Measurements from ENCODE around the gene CDC123. TPM values are rescaled to one million over a fixed set of nuclear protein-coding genes. Genes with fewer than 3 reads are reported as not detected.

Gene CDC123
- total and polyA plus RNA-seq, 9 donors = 22.1 to 59.1 (median 35.8) TPM

DNA sequence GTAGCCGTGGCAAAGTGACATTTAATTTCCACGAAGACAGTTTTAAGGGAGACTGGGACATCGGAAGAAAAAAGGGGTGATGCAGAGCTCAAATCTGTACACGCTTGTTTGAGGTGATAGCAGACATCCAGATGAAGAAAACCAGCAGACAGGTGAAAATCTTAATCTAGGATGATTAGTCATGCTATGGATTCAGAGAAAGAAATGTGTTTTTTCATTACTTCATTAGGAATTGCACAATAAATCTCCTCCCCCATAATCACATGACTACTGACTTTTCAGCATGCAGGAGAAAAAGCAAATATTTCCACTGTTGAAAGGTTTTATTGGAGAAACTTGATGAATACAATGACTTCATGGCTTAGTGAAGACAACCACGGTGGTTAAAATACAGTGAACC is 2.8 kb upstream of the CDC123 start:
- H3K27ac ChIP-seq = no peak overlapping the region
- TF ChIP-seq POLR2A (IDR thresholded peaks at IDR 0.05) = no peak
- TF ChIP-seq EP300 (IDR thresholded peaks at IDR 0.05) = no peak
- TF ChIP-seq, protein P1, sequence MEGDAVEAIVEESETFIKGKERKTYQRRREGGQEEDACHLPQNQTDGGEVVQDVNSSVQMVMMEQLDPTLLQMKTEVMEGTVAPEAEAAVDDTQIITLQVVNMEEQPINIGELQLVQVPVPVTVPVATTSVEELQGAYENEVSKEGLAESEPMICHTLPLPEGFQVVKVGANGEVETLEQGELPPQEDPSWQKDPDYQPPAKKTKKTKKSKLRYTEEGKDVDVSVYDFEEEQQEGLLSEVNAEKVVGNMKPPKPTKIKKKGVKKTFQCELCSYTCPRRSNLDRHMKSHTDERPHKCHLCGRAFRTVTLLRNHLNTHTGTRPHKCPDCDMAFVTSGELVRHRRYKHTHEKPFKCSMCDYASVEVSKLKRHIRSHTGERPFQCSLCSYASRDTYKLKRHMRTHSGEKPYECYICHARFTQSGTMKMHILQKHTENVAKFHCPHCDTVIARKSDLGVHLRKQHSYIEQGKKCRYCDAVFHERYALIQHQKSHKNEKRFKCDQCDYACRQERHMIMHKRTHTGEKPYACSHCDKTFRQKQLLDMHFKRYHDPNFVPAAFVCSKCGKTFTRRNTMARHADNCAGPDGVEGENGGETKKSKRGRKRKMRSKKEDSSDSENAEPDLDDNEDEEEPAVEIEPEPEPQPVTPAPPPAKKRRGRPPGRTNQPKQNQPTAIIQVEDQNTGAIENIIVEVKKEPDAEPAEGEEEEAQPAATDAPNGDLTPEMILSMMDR (IDR thresholded peaks at IDR 0.05) = no peak
- no peaks in the 10 kb centered on the region for H3K36me3 ChIP-seq
- H3K4me1 ChIP-seq (ENCODE audit: insufficient read depth) = peaks cover 4% of the 10 kb centered on the region
- H3K4me3 ChIP-seq = no peak overlapping the region
- no peaks in the 10 kb centered on the region for H3K27me3 ChIP-seq
- WGBS, 3 donors = 83 to 90% (median 87%) methylated on average over 5 of the region's 5 CpGs
- DNase-seq = no peak
- intact Hi-C loops (cut with DNase I) = no loop called here
- H3K9me3 ChIP-seq = no peaks in the 10 kb centered on the region

DNA sequence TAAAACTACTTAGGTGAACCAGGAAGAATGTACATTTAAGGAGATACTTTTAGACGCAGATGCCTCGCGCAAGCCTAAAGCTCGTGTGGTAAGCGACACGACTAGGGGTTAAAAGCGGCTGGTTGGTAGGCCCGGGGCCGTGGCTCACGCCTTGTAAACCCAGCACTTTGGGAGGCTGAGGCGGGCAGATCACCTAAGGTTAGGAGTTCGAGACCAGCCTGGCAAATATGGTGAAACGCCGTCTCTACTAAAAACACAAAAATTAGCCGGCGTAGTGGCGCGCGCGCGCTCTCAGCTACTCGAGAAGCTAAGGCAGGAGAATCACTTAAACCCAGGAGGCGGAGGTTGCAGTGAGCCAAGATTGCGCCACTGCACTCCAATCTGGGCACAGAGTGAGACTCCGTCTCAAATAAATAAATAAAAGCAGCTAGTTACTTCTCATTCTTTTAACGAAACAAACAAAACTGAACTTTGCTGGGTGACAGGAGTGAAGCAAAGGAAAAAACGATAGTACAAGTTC is 1.2 kb upstream of the CDC123 start:
- H3K27ac ChIP-seq = no peak overlapping the region
- H3K4me3 ChIP-seq = peak overlapping the region; percentile 56
- peaks cover 4% of the 10 kb centered on the region for H3K4me1 ChIP-seq (ENCODE audit: insufficient read depth)
- DNase-seq = peak in 4 of 5 donors; percentile 19 to 56 (median 40)
- WGBS, 3 donors = 1 to 4% (median 2%) methylated on average over 27 of the region's 27 CpGs
- intact Hi-C loops (cut with DNase I) = no loop called here
- no peaks in the 10 kb centered on the region for H3K36me3 ChIP-seq
- H3K27me3 ChIP-seq = no peaks in the 10 kb centered on the region
- TF ChIP-seq POLR2A (IDR thresholded peaks at IDR 0.05) (no peak), EP300 (IDR thresholded peaks at IDR 0.05) (no peak)
- TF ChIP-seq, protein P1 (IDR thresholded peaks at IDR 0.05) = no peak
- H3K9me3 ChIP-seq = no peaks in the 10 kb centered on the region

DNA sequence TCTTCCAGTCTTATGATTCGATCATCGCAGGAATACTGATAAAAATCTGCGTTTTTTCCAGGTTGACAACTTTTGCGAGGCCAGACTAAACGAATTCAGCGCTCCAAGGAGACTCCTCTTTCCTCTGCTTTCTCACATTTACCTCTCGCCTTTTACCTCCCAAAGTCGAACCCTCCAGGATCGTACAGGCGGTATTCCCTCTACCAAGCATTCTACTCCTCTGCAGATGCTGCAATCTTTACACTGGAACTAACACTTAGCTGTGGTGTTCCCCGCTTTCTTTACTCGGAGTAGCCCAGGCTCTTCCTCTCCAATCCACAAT is 746 bp upstream of the CDC123 start:
- no peaks in the 10 kb centered on the region for H3K9me3 ChIP-seq
- no peak for TF ChIP-seq EP300 (IDR thresholded peaks at IDR 0.05)
- TF ChIP-seq, protein P1 (IDR thresholded peaks at IDR 0.05) = no peak
- TF ChIP-seq POLR2A (IDR thresholded peaks at IDR 0.05) = no peak
- intact Hi-C loops (cut with DNase I) = no loop called here
- WGBS, 3 donors = 0 to 1% (median 0%) methylated on average over 12 of the region's 12 CpGs
- peak overlapping the region; percentile 56 for H3K4me3 ChIP-seq
- H3K4me1 ChIP-seq (ENCODE audit: insufficient read depth) = peaks cover 4% of the 10 kb centered on the region
- no peak for DNase-seq
- no peaks in the 10 kb centered on the region for H3K27me3 ChIP-seq
- peak overlapping the region in 1 of 2 donors; percentile 85 for H3K27ac ChIP-seq
- no peaks in the 10 kb centered on the region for H3K36me3 ChIP-seq

DNA sequence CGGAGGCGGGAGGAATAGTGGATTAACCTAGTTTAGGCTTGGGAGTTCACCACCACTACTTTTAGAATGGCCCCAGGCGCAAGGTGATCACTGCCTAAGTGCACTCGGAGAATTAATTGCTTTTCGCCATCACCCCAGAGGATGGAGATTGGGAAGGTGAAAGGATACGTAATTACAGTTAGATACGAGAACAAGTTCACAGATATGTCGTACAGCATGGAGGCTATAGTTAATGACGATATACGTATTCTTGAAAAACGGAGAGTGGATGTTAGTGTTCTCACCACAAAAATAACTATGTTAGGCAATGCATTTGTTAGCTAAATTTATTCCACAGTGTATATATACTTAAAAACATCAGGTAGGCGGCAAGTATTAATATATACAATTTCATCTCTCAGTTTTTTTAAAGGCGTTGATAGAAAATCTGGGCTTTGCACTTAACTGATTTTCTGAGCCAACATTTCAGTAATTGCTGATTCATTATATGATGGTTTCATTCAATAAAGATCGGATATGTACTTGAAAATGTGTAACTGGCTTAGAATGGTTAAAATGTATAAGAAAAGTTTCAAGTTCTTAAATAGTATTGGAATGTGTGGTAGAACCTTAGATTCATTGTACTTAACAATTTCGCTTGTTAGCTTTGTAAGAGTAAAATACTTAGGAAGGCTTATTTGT is 683 bp downstream of the CDC123 start:
- TF ChIP-seq EP300 (IDR thresholded peaks at IDR 0.05) (no peak), POLR2A (IDR thresholded peaks at IDR 0.05) (no peak)
- TF ChIP-seq, protein P1 (IDR thresholded peaks at IDR 0.05) = no peak

More for the DNA sequence above, 683 bp downstream of the CDC123 start:
- Histone ChIP-seq H3K27me3 (no peaks in the 10 kb centered on the region), H3K27ac (no peak overlapping the region), H3K36me3 (no peaks in the 10 kb centered on the region), H3K9me3 (no peaks in the 10 kb centered on the region), H3K4me3 (peak overlapping the region; percentile 56), H3K4me1 (ENCODE audit: insufficient read depth) (peaks cover 4% of the 10 kb centered on the region)
- WGBS, 3 donors = 8 to 11% (median 8%) methylated on average over 15 of the region's 15 CpGs
- DNase-seq = no peak
- intact Hi-C loops (cut with DNase I) = no loop called here

Data from ovary (tissue), 9 donors.